H1 (cell line): ENCODE measurements around the gene ZYX. TPM values are rescaled to one million over a fixed set of nuclear protein-coding genes. Genes with fewer than 3 reads are reported as not detected.

Experiments used
- CTCF ChIA-PET: fragments of 300-600 bp; sonication (Branson Sonifier 250); formaldehyde crosslinking; loops from one replicate; lab custom pipeline; 2021; ENCODE audit not compliant: partially characterized antibody; lab: Charles Lee
- POLR2A ChIA-PET: fragments of 300-600 bp; sonication (Branson Sonifier 250); formaldehyde crosslinking; loops from one replicate; lab custom pipeline; 2021; ENCODE audit warnings: inconsistent platforms; ENCODE audit not compliant: partially characterized antibody; lab: Charles Lee
- DNase-seq, 2 experiments: peaks; one replicate each; pipeline versions ENCODE4 v3.0.0 to v3.0.0-alpha.2; 2010 to 2022; ENCODE audit warnings: low spot score in 2 of 2, low read depth in 1 of 2, mixed read lengths in 1 of 2
- FAIRE-seq: peaks from 2 replicates; lab custom pipeline; 2011; peaks lifted over from hg19 to GRCh38; lab: Jason Lieb, UNC
- H2AFZ ChIP-seq: 2 replicates; pipeline ENCODE4 v1.8.1; 2012; ENCODE audit warnings: low read length, inconsistent platforms
- H2AK5ac ChIP-seq: 2 replicates; pipeline ENCODE4 v1.6.1; 2013; ENCODE audit warnings: low read depth, low read length
- H2BK120ac ChIP-seq: replicated peaks from 2 replicates; pipeline ENCODE3; 2013; ENCODE audit warnings: low read depth, low read length, inconsistent platforms
- H2BK12ac ChIP-seq: 2 replicates; pipeline ENCODE4 v1.6.1; 2013; ENCODE audit warnings: low read depth, low read length
- H2BK15ac ChIP-seq: 2 replicates; pipeline ENCODE4 v1.6.1; 2013; ENCODE audit warnings: low read length
- H2BK20ac ChIP-seq: 2 replicates; pipeline ENCODE4 v1.6.1; 2013; ENCODE audit warnings: low read length
- H2BK5ac ChIP-seq: 2 replicates; pipeline ENCODE4 v1.6.1; 2013; ENCODE audit warnings: low read depth, low read length
- H3K14ac ChIP-seq: 2 replicates; pipeline ENCODE4 v1.6.1; 2013; ENCODE audit warnings: inconsistent platforms; ENCODE audit not compliant: insufficient read length
- H3K18ac ChIP-seq: 2 replicates; pipeline ENCODE4 v1.6.1; 2013; ENCODE audit warnings: low read length; ENCODE audit errors: extremely low read depth
- H3K23ac ChIP-seq: 2 replicates; pipeline ENCODE4 v1.6.1; 2013; ENCODE audit warnings: inconsistent platforms; ENCODE audit not compliant: insufficient read length
- H3K23me2 ChIP-seq: 2 replicates; pipeline ENCODE4 v1.6.1; 2013; ENCODE audit warnings: low read depth, low read length
- H3K27ac ChIP-seq: 2 replicates; pipeline ENCODE4 v1.6.1; 2011; ENCODE audit warnings: low read depth, low read length, inconsistent platforms
- H3K27me3 ChIP-seq, 4 experiments: replicated peaks in 1 of 4; 1 replicate in 1 of 4; 2 replicates in 3 of 4; pipeline versions ENCODE4 v1.6.1 to v1.8.1; 2011 to 2013; ENCODE audit warnings: low read length in 3 of 4, mild to moderate bottlenecking in 3 of 4, inconsistent platforms in 2 of 4, mixed read lengths in 2 of 4, moderate library complexity in 1 of 4; ENCODE audit not compliant: control insufficient read depth in 3 of 4, insufficient read depth in 3 of 4; ENCODE audit errors: extremely low read depth in 1 of 4
- H3K36me3 ChIP-seq, 4 experiments: 2 replicates each; pipeline versions ENCODE4 v1.6.1 to v1.8.1; 2011 to 2013; ENCODE audit warnings: mild to moderate bottlenecking in 4 of 4, low read length in 3 of 4, moderate library complexity in 2 of 4, control low read depth in 1 of 4, inconsistent platforms in 1 of 4; ENCODE audit not compliant: insufficient read depth in 4 of 4, control insufficient read depth in 2 of 4
- H3K4ac ChIP-seq: replicated peaks from 2 replicates; pipeline ENCODE3; 2013; ENCODE audit warnings: low read length, low read depth, mixed read lengths, inconsistent platforms; ENCODE audit not compliant: insufficient read length
- H3K4me1 ChIP-seq, 4 experiments: replicated peaks in 1 of 4; 1 replicate in 1 of 4; 2 replicates in 3 of 4; pipeline versions ENCODE4 v1.6.1 to v1.8.1; 2011 to 2013; ENCODE audit warnings: low read length in 3 of 4, inconsistent platforms in 2 of 4, mixed read lengths in 1 of 4; ENCODE audit not compliant: insufficient read depth in 4 of 4, control insufficient read depth in 3 of 4
- H3K4me2 ChIP-seq, 2 experiments: 2 replicates each; pipeline versions ENCODE4 v1.6.1 to v1.8.1; 2011 to 2013; ENCODE audit warnings: low read depth in 2 of 2, low read length in 2 of 2, control low read depth in 1 of 2, inconsistent platforms in 1 of 2, mild to moderate bottlenecking in 1 of 2; ENCODE audit not compliant: insufficient read depth in 1 of 2
- H3K4me3 ChIP-seq, 4 experiments: fragments of 200-600, 300-600 bp in 1 of 4; sonication (generic), shearing (Covaris generic), sonication (Bioruptor Twin) in 1 of 4; 2 replicates each; pipeline versions ENCODE4 v1.5.1 to v1.8.1; 2011 to 2016; ENCODE audit warnings: low read length in 4 of 4, low read depth in 3 of 4, control low read depth in 2 of 4, inconsistent platforms in 2 of 4, mild to moderate bottlenecking in 2 of 4, mixed read lengths in 1 of 4, moderate library complexity in 1 of 4; ENCODE audit not compliant: insufficient read depth in 2 of 4; ENCODE audit errors: extremely low read depth in 1 of 4
- H3K56ac ChIP-seq: replicated peaks from 2 replicates; pipeline ENCODE3; 2013; ENCODE audit warnings: low read depth, mild to moderate bottlenecking, mixed read lengths, low read length, inconsistent platforms; ENCODE audit not compliant: insufficient read length
- H3K79me1 ChIP-seq: 2 replicates; pipeline ENCODE4 v1.6.1; 2013; ENCODE audit warnings: low read depth, low read length, control low read depth
- H3K79me2 ChIP-seq, 2 experiments: 2 replicates each; pipeline versions ENCODE4 v1.6.1 to v1.8.1; 2012 to 2013; ENCODE audit warnings: low read length in 2 of 2, mild to moderate bottlenecking in 2 of 2, inconsistent platforms in 1 of 2; ENCODE audit not compliant: insufficient read depth in 2 of 2, control insufficient read depth in 1 of 2
- H3K9ac ChIP-seq, 4 experiments: replicated peaks in 1 of 4; 1 replicate in 1 of 4; 2 replicates in 3 of 4; pipeline versions ENCODE4 v1.6.1 to v1.8.1; 2011 to 2013; ENCODE audit warnings: low read depth in 3 of 4, low read length in 3 of 4, control low read depth in 2 of 4, mild to moderate bottlenecking in 2 of 4, moderate library complexity in 2 of 4, inconsistent platforms in 1 of 4; ENCODE audit errors: extremely low read depth in 1 of 4
- H3K9me3 ChIP-seq, 2 experiments: 2 replicates each; pipeline versions ENCODE4 v1.6.1 to v1.8.1; 2012 to 2013; ENCODE audit warnings: mild to moderate bottlenecking in 2 of 2, moderate library complexity in 2 of 2, control low read depth in 1 of 2, inconsistent platforms in 1 of 2, low read depth in 1 of 2, low read length in 1 of 2, mixed read lengths in 1 of 2; ENCODE audit not compliant: insufficient read depth in 2 of 2
- H4K20me1 ChIP-seq, 2 experiments: replicated peaks in 1 of 2; 2 replicates each; pipeline versions ENCODE3 to v1.8.1; 2011 to 2013; ENCODE audit warnings: inconsistent platforms in 2 of 2, low read length in 2 of 2, mild to moderate bottlenecking in 1 of 2; ENCODE audit not compliant: insufficient read depth in 2 of 2, control insufficient read depth in 1 of 2
- H4K5ac ChIP-seq: 2 replicates; pipeline ENCODE4 v1.6.1; 2013; ENCODE audit warnings: low read length, low read depth, mixed read lengths, inconsistent platforms; ENCODE audit not compliant: insufficient read length
- H4K8ac ChIP-seq: 2 replicates; pipeline ENCODE4 v1.8.0; 2013; ENCODE audit warnings: mild to moderate bottlenecking, moderate library complexity, low read length, inconsistent platforms; ENCODE audit not compliant: insufficient read depth; ENCODE audit errors: extremely low read depth
- H4K91ac ChIP-seq: replicated peaks from 2 replicates; pipeline ENCODE3; 2013; ENCODE audit warnings: low read length, mixed read lengths, inconsistent platforms; ENCODE audit not compliant: insufficient read length
- POLR2A ChIP-seq, 2 experiments: IDR thresholded peaks; 1 replicate in 1 of 2; 2 replicates in 1 of 2; pipeline ENCODE4 v1.6.1; 2011; ENCODE audit warnings: low read depth in 2 of 2, low read length in 2 of 2, mild to moderate bottlenecking in 2 of 2; ENCODE audit errors: control extremely low read depth in 1 of 2
- RAD21 ChIP-seq, 2 experiments: IDR thresholded peaks in 1 of 2; conservative IDR thresholded peaks in 1 of 2; 2 replicates each; pipeline ENCODE4 v1.6.1; 2011; ENCODE audit warnings: low read depth in 2 of 2, low read length in 2 of 2, improper control_type of control experiment in 1 of 2, inconsistent platforms in 1 of 2, mild to moderate bottlenecking in 1 of 2, moderate library complexity in 1 of 2
- WGBS, 2 experiments: shearing (Covaris generic) in 1 of 2; methylation state at CpG; one replicate each; pipeline versions ENCODE4 v1.1.6 to v1.1.7; 2013 to 2015; ENCODE audit warnings: low lambda C conversion rate in 2 of 2, mixed read lengths in 2 of 2, inconsistent platforms in 1 of 2, low coverage in 1 of 2, missing lambda C conversion rate in 1 of 2; ENCODE audit not compliant: insufficient replicate concordance in 2 of 2, insufficient coverage in 1 of 2, insufficient read length in 1 of 2; ENCODE audit errors: extremely low coverage in 1 of 2, missing lambda C conversion rate in 1 of 2; 5-methylcytosine and 5-hydroxymethylcytosine counted together
- polyA plus RNA-seq, 7 experiments: library from polyadenylated mRNA; depleted of rRNA in 3 of 7; stranded (reverse) in 5 of 7; unstranded in 2 of 7; fragments of >200 nt in 5 of 7; fragments of 200-250 nt in 2 of 7; gene quantifications; 1 replicate in 5 of 7; 2 replicates in 1 of 7; 4 replicates in 1 of 7; pipeline versions ENCODE4 v1.2.1 to v1.2.3, GENCODE V29; 2011 to 2013; ENCODE audit warnings: missing spikeins in 2 of 7, mixed read lengths in 2 of 7
- total RNA-seq: library from RNA; stranded (reverse); fragmentation: NEBNext Ultra II Directional; extraction: Animal tissue kit (Norgen Biotek cat#: 25700); gene quantifications from 2 replicates; pipeline ENCODE4 v1.2.1, GENCODE V29; 2021

The ZYX gene
- total and polyA plus RNA-seq, 2 of the 8 experiments (the other 6 are each of a cell fraction or from before 2014, with no cell fraction given): 40.6 to 159 TPM

GRCh38 chr7:143390773-143391317, 9.7 kb downstream of the ZYX start:
- H2AK5ac ChIP-seq: no peak overlapping the region
- H3K36me3 ChIP-seq: peaks cover 29 to 78% (median 67%) of the 10 kb centered on the region in 4 experiments
- H4K91ac ChIP-seq: no peak overlapping the region
- ChIA-PET POLR2A (interaction anchor here (0.7 to 25.2 kb wide), 12 partner anchors 12 to 91 kb away, joined by 3 to 518 read pairs (median 8); partner anchors contain the start of genes EPHA1, FAM131B and ZYX), CTCF (interaction anchor here (3.6 to 23.5 kb wide), 5 partner anchors 14 to 92 kb away, joined by 12 to 359 read pairs (median 65); partner anchors contain the start of genes EPHA1 and ZYX)
- peaks cover 0 to 6% of the 10 kb centered on the region in 2 experiments; a peak in 1 of 4 replicates for H3K79me2 ChIP-seq
- H2BK12ac ChIP-seq: no peak overlapping the region
- H2AFZ ChIP-seq: no peak overlapping the region
- no peak overlapping the region for H3K56ac ChIP-seq
- H2BK20ac ChIP-seq: no peak overlapping the region
- peaks cover 13% of the 10 kb centered on the region for H3K79me1 ChIP-seq
- no peak overlapping the region for H3K4me3 ChIP-seq
- no peak overlapping the region for H3K18ac ChIP-seq
- no peak overlapping the region for H3K14ac ChIP-seq
- 0 out of 3 replicates have a peak, but pooled peaks of 1 of the 2 experiments have one; percentile 64 for TF ChIP-seq POLR2A (IDR thresholded peaks at IDR 0.05; ENCODE audit: control extremely low read depth in 1 of 2, low read depth in 2 of 2, low read length in 2 of 2)
- no peak for TF ChIP-seq RAD21 (IDR thresholded peaks at IDR 0.05 in 1 of 2, conservative IDR thresholded peaks at IDR 0.05 in 1 of 2; ENCODE audit: low read depth in 2 of 2, low read length in 2 of 2)
- H2BK120ac ChIP-seq: no peak overlapping the region
- H4K5ac ChIP-seq: no peak overlapping the region
- no peak for FAIRE-seq
- no peak overlapping the region for H3K4me2 ChIP-seq
- H4K20me1 ChIP-seq: peaks cover 43 to 55% of the 10 kb centered on the region in 2 experiments
- no peak overlapping the region for H3K4ac ChIP-seq
- H3K9ac ChIP-seq: no peak overlapping the region
- no peak overlapping the region for H2BK5ac ChIP-seq
- no peak overlapping the region for H2BK15ac ChIP-seq
- no peak for DNase-seq
- H3K27me3 ChIP-seq: no peaks in the 10 kb centered on the region
- 86% methylated on average over 9 of the region's 9 CpGs; no CpG with 5 or more reads in 1 of the 2 experiments for WGBS, 2 experiments
- H3K23ac ChIP-seq: no peak overlapping the region
- no peaks in the 10 kb centered on the region; the same call in 1 of the 2 replicates for H3K23me2 ChIP-seq
- no peak overlapping the region for H3K27ac ChIP-seq
- peaks cover 0 to 4% (median 0%) of the 10 kb centered on the region in 4 experiments; a peak in 3 of 7 replicates for H3K4me1 ChIP-seq
- H3K9me3 ChIP-seq: no peaks in the 10 kb centered on the region
- H4K8ac ChIP-seq: no peak overlapping the region
